Measurements from ENCODE around the gene KISS1.

KISS1 gene, protein sequence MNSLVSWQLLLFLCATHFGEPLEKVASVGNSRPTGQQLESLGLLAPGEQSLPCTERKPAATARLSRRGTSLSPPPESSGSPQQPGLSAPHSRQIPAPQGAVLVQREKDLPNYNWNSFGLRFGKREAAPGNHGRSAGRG

DNA sequence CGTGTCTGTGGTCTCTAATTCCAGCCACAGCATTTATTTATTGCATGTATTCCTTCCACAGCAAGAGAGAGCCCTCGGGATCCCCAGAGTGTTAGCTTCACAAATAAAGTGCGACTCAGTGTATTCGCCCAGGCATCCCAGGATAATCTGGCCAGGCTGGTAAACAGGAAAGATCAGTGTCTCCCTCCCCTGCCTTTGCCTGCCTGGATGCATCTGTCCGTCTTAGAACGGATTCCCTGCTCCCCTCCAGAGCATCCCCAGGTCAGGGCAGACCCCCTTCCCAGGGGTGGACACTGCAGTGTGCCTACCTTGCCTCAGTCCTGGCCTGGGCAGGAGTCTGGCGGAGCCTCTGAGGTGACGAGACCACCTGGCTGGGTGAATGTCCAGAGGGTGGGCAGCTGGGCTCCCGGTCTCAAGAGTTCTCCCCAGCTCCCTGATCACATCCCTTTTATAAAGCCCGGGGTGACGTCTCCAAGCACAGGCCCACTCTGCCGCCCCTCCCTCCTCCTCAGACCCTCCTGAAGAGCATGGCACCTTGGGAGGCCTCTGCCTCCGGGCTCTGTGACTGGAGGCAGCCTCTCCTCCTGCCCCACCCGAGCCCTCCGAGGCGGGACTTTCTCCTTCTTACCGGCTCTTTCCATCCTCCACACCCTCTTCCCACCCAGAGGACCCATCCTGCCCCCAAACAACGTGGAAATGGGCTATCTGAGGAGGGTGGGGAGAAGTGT lies at the start of gene KISS1:
Gene KISS1 (minus strand): TSS at position 424 of the 728 bp plus-strand sequence. CDS start 3,615 bp downstream, outside the sequence.
- no peaks in the 10 kb centered on the region for H3K9me3 ChIP-seq (ENCODE audit: control insufficient read depth, insufficient read depth, low read depth, low read length)
- POLR2A ChIA-PET: no interaction called here
- TF ChIP-seq ZNF24 (tag by site-specific recombination; IDR thresholded peaks at IDR 0.05): no peak
- TF ChIP-seq YY1 (tag by site-specific recombination; IDR thresholded peaks at IDR 0.05): no peak
- TF ChIP-seq ZSCAN16 (tag by site-specific recombination; IDR thresholded peaks at IDR 0.05): no peak
- TF ChIP-seq ZNF664 (tag by site-specific recombination; IDR thresholded peaks at IDR 0.05): no peak
- TF ChIP-seq SCRT1 (tag by site-specific recombination; IDR thresholded peaks at IDR 0.05; ENCODE audit: borderline replicate concordance): no peak
- no peak for TF ChIP-seq EGR2 (tag by site-specific recombination; IDR thresholded peaks at IDR 0.05; ENCODE audit: low read depth)
- TF ChIP-seq ZNF335 (tag by site-specific recombination; conservative IDR thresholded peaks at IDR 0.05): no peak
- TF ChIP-seq ZFP37 (tag by site-specific recombination; IDR thresholded peaks at IDR 0.05): no peak
- TF ChIP-seq, protein P1, sequence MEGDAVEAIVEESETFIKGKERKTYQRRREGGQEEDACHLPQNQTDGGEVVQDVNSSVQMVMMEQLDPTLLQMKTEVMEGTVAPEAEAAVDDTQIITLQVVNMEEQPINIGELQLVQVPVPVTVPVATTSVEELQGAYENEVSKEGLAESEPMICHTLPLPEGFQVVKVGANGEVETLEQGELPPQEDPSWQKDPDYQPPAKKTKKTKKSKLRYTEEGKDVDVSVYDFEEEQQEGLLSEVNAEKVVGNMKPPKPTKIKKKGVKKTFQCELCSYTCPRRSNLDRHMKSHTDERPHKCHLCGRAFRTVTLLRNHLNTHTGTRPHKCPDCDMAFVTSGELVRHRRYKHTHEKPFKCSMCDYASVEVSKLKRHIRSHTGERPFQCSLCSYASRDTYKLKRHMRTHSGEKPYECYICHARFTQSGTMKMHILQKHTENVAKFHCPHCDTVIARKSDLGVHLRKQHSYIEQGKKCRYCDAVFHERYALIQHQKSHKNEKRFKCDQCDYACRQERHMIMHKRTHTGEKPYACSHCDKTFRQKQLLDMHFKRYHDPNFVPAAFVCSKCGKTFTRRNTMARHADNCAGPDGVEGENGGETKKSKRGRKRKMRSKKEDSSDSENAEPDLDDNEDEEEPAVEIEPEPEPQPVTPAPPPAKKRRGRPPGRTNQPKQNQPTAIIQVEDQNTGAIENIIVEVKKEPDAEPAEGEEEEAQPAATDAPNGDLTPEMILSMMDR (tag by site-specific recombination; IDR thresholded peaks at IDR 0.05): no peak
- no peak for TF ChIP-seq YY2 (tag by site-specific recombination; IDR thresholded peaks at IDR 0.05)
- no peak for TF ChIP-seq ZNF768 (tag by site-specific recombination; IDR thresholded peaks at IDR 0.05)
- TF ChIP-seq ZNF585B (tag by site-specific recombination; IDR thresholded peaks at IDR 0.05): no peak
- TF ChIP-seq KLF8 (tag by site-specific recombination; IDR thresholded peaks at IDR 0.05): no peak
- TF ChIP-seq, protein P2, sequence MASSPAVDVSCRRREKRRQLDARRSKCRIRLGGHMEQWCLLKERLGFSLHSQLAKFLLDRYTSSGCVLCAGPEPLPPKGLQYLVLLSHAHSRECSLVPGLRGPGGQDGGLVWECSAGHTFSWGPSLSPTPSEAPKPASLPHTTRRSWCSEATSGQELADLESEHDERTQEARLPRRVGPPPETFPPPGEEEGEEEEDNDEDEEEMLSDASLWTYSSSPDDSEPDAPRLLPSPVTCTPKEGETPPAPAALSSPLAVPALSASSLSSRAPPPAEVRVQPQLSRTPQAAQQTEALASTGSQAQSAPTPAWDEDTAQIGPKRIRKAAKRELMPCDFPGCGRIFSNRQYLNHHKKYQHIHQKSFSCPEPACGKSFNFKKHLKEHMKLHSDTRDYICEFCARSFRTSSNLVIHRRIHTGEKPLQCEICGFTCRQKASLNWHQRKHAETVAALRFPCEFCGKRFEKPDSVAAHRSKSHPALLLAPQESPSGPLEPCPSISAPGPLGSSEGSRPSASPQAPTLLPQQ (tag by site-specific recombination; IDR thresholded peaks at IDR 0.05): no peak
- no peak for TF ChIP-seq ZNF658 (tag by site-specific recombination; IDR thresholded peaks at IDR 0.05)
- TF ChIP-seq, protein P3, sequence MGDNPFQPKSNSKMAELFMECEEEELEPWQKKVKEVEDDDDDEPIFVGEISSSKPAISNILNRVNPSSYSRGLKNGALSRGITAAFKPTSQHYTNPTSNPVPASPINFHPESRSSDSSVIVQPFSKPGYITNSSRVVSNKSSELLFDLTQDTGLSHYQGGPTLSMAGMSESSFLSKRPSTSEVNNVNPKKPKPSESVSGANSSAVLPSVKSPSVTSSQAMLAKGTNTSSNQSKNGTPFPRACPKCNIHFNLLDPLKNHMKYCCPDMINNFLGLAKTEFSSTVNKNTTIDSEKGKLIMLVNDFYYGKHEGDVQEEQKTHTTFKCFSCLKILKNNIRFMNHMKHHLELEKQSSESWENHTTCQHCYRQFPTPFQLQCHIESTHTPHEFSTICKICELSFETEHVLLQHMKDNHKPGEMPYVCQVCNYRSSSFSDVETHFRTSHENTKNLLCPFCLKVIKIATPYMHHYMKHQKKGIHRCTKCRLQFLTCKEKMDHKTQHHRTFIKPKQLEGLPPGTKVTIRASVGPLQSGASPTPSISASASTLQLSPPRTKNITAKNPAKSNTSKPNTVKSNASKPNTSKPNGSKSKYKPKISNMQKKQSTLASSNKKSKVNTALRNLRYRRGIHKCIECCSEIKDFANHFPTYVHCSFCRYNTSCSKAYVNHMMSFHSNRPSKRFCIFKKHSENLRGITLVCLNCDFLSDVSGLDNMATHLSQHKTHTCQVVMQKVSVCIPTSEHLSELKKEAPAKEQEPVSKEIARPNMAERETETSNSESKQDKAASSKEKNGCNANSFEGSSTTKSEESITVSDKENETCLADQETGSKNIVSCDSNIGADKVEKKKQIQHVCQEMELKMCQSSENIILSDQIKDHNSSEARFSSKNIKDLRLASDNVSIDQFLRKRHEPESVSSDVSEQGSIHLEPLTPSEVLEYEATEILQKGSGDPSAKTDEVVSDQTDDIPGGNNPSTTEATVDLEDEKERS (tag by site-specific recombination; IDR thresholded peaks at IDR 0.05): no peak
- no peak for TF ChIP-seq ZNF600 (tag by site-specific recombination; IDR thresholded peaks at IDR 0.05)
- TF ChIP-seq ZNF292 (tag by site-specific recombination; IDR thresholded peaks at IDR 0.05; ENCODE audit: borderline replicate concordance, low read depth): no peak
- no peak for TF ChIP-seq ZBTB21 (tag by site-specific recombination; IDR thresholded peaks at IDR 0.05)
- CTCF ChIA-PET: interaction anchor here (2.0 kb wide), 1 partner anchor 11 kb away, joined by 13 read pairs; no protein-coding TSS in a partner anchor
- no peaks in the 10 kb centered on the region for H3K4me1 ChIP-seq (ENCODE audit: control insufficient read depth, insufficient read depth, low read length)
- no peak within 1 kb of the TSS for H3K27ac ChIP-seq (ENCODE audit: extremely low read depth, low read depth, low read length)
- no peak within 1 kb of the TSS for H3K4me3 ChIP-seq (ENCODE audit: low read depth, low read length)
- H3K36me3 ChIP-seq (ENCODE audit: control insufficient read depth in 2 of 2, insufficient read depth in 1 of 2, low read length in 2 of 2): no peaks in the 10 kb centered on the region

DNA sequence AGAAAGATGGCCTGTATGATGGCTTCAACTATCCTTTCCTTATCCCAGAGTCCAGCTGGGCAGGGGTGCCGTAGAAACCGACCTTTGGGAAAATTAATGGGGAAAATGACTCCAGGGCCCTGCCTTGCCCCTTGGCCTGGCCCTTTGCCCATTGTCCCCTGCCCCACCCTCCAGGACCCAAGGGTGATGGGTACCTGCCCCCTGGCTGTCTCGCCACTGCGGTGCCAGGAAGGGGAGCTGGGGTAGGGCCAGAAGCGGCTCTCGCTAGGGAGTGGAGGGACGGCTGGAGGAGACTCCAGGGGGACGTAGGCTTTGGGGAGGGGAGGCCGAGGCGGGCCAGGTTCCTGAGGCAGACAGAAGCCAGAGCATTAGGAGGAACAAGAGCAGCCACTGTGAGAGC lies 46.6 kb upstream of the KISS1 start:
- ChIA-PET CTCF (interaction anchor here (0.7 to 1.6 kb wide), 2 partner anchors 16 to 28 kb away, joined by 4 to 5 read pairs; no protein-coding TSS in a partner anchor), POLR2A (no interaction called here)
- no peaks in the 10 kb centered on the region for H3K36me3 ChIP-seq (ENCODE audit: control insufficient read depth in 2 of 2, insufficient read depth in 1 of 2, low read length in 2 of 2)
- TF ChIP-seq ZNF843 (tag by site-specific recombination; IDR thresholded peaks at IDR 0.05) (no peak), ZNF121 (tag by site-specific recombination; IDR thresholded peaks at IDR 0.05) (no peak), ZNF211 (tag by site-specific recombination; IDR thresholded peaks at IDR 0.05; ENCODE audit: low read depth) (no peak), ZNF776 (tag by site-specific recombination; IDR thresholded peaks at IDR 0.05; ENCODE audit: borderline replicate concordance) (no peak), KLF1 (tag by site-specific recombination; IDR thresholded peaks at IDR 0.05) (no peak), KLF9 (tag by site-specific recombination; IDR thresholded peaks at IDR 0.05; ENCODE audit: low read depth) (no peak), ZFP69B (tag by site-specific recombination; IDR thresholded peaks at IDR 0.05) (no peak), ZNF350 (tag by site-specific recombination; IDR thresholded peaks at IDR 0.05) (no peak), IKZF3 (tag by site-specific recombination; IDR thresholded peaks at IDR 0.05) (no peak), ZNF133 (tag by site-specific recombination; IDR thresholded peaks at IDR 0.05) (no peak)
- TF ChIP-seq, protein P2 (tag by site-specific recombination; IDR thresholded peaks at IDR 0.05): no peak

More for the DNA sequence above, 46.6 kb upstream of the KISS1 start:
- Histone ChIP-seq H3K9me3 (ENCODE audit: control insufficient read depth, insufficient read depth, low read depth, low read length) (no peaks in the 10 kb centered on the region), H3K27ac (ENCODE audit: extremely low read depth, low read depth, low read length) (no peak overlapping the region), H3K4me1 (ENCODE audit: control insufficient read depth, insufficient read depth, low read length) (no peaks in the 10 kb centered on the region), H3K4me3 (ENCODE audit: low read depth, low read length) (no peak overlapping the region)
